ENCODE results near the gene PTGR1. TPM values are rescaled to one million over a fixed set of nuclear protein-coding genes. Genes with fewer than 3 reads are reported as not detected.

PTGR1 gene
- total and polyA plus RNA-seq, 2 donors (not counting 3 experiments of a cell fraction or from before 2014, with no cell fraction given), result 70.3 to 79.1 TPM

GRCh38 chr9:111615928-111616327 lies 16.5 kb upstream of the PTGR1 start:
- no peak overlapping the region for H3K4me3 ChIP-seq (replicated peaks in 1 of 3; ENCODE audit: insufficient read depth in 1 of 3, low read depth in 1 of 3, low read length in 3 of 3)
- no peaks in the 10 kb centered on the region for H3K9me1 ChIP-seq (replicated peaks; ENCODE audit: control insufficient read depth, extremely low read depth, insufficient read depth, low read length)
- no peaks in the 10 kb centered on the region for H3K9me3 ChIP-seq (replicated peaks; ENCODE audit: control insufficient read depth, insufficient read depth, low read length)
- DNase-seq (ENCODE audit: low read depth, low spot score) (no peak), FAIRE-seq (no peak)
- TF ChIP-seq GATA2 (IDR thresholded peaks at IDR 0.05; ENCODE audit: insufficient read depth, insufficient read length, low read depth, low read length) (no peak), CTCF (IDR thresholded peaks at IDR 0.05; ENCODE audit: extremely low read depth in 1 of 2, insufficient read depth in 1 of 2, low read depth in 1 of 2, low read length in 2 of 2) (no peak), EZH2 (IDR thresholded peaks at IDR 0.05; ENCODE audit: borderline replicate concordance, low read depth, low read length, severe bottlenecking) (no peak), POLR2AphosphoS5 (IDR thresholded peaks at IDR 0.05; ENCODE audit: insufficient read depth, low read depth, low read length) (no peak), POLR2A (IDR thresholded peaks at IDR 0.05; ENCODE audit: low read depth, low read length) (no peak), JUN (IDR thresholded peaks at IDR 0.05; ENCODE audit: borderline replicate concordance, insufficient read depth, insufficient read length, low read depth) (no peak), FOS (IDR thresholded peaks at IDR 0.05; ENCODE audit: borderline replicate concordance, insufficient read depth, low read length) (no peak), MAX (IDR thresholded peaks at IDR 0.05; ENCODE audit: insufficient read depth, insufficient read length) (no peak), MYC (IDR thresholded peaks at IDR 0.05; ENCODE audit: low read depth, low read length) (no peak)
- peaks cover 5 to 7% of the 10 kb centered on the region in 2 experiments for H3K27me3 ChIP-seq (ENCODE audit: control insufficient read depth in 2 of 2, insufficient read depth in 2 of 2, low read length in 2 of 2)
- H3K27ac ChIP-seq (ENCODE audit: insufficient read depth, low read depth, low read length), result no peak overlapping the region
- dilution Hi-C loops (cut with MboI; ENCODE audit: extremely low pct_ligation_motif_present, low sequenced_read_pairs) (no loop called here), intact Hi-C loops (cut with micrococcal nuclease) (no loop called here)
- H3K4me2 ChIP-seq (ENCODE audit: insufficient read depth, low read length), result no peak overlapping the region
- H2AFZ ChIP-seq (ENCODE audit: low read depth, low read length), result no peak overlapping the region
- H3K79me2 ChIP-seq (ENCODE audit: control insufficient read depth, insufficient read depth, low read length), result no peaks in the 10 kb centered on the region
- ChIA-PET CTCF (interaction anchor here (0.8 to 1.3 kb wide), 6 partner anchors 9 to 72 kb away, joined by 3 to 9 read pairs (median 3); no protein-coding TSS in a partner anchor), POLR2A (interaction anchor here (0.6 kb wide), 1 partner anchor 674 kb away, joined by 4 read pairs; no protein-coding TSS in a partner anchor)
- H4K20me1 ChIP-seq (replicated peaks; ENCODE audit: control insufficient read depth, extremely low read depth, insufficient read depth, low read length), result no peaks in the 10 kb centered on the region
- H3K4me1 ChIP-seq (ENCODE audit: control insufficient read depth, extremely low read depth, insufficient read depth, low read length), result peaks cover 4% of the 10 kb centered on the region
- no TSS peak for BruUV-seq (replicated peaks)
- no peak overlapping the region for H3K9ac ChIP-seq (replicated peaks; ENCODE audit: extremely low read depth, insufficient read depth, low read length)
- H3K36me3 ChIP-seq (ENCODE audit: control insufficient read depth in 2 of 2, extremely low read depth in 1 of 2, insufficient read depth in 2 of 2, low read length in 2 of 2), result no peaks in the 10 kb centered on the region

Data from endothelial cell of umbilical vein (primary cell).